GM12878 (cell line): ENCODE measurements around the gene NTRK3. TPM values are rescaled to one million over a fixed set of nuclear protein-coding genes. Genes with fewer than 3 reads are reported as not detected.
"Not testable (repeated sequence)": the region's sequence is repeated elsewhere in the genome, so short reads cannot be mapped to it uniquely, and the experiment has no call there.

Experiments
- ATAC-seq: fragments of 200-7000 bp; cut with Tn5 transposase; 3 replicates; pipeline ENCODE4 v1.9.1; 2020; ENCODE audit warnings: mild to moderate bottlenecking, moderate library complexity
- BruUV-seq: library from RNA; stranded (reverse); fragments of 400-500 nt; replicated peaks from 2 replicates; lab custom pipeline; 2021; lab: Mats Ljungman, UMichigan
- CTCF ChIA-PET: fragments of 300-600 bp; sonication (Branson Sonifier 250); formaldehyde crosslinking; extraction: SDS; loops from one replicate; lab custom pipeline; 2021; ENCODE audit warnings: inconsistent platforms; lab: Yijun Ruan, JAX
- POLR2A ChIA-PET: fragments of 350-600 bp; formaldehyde crosslinking; extraction: SDS; loops from one replicate; lab custom pipeline; 2021; ENCODE audit warnings: inconsistent platforms; lab: Charles Lee
- RAD21 ChIA-PET: fragments of 300-600 bp; sonication (Branson Sonifier 250); formaldehyde crosslinking; loops from one replicate; lab custom pipeline; 2023; ENCODE audit warnings: antibody characterized with exemption; ENCODE audit not compliant: unreplicated experiment; lab: Charles Lee
- SMC1A ChIA-PET: fragments of 300-600 bp; sonication (Branson Sonifier 250); formaldehyde crosslinking; loops from one replicate; lab custom pipeline; 2023; ENCODE audit not compliant: unreplicated experiment, uncharacterized antibody; lab: Charles Lee
- DNase-seq: peaks from one replicate; pipeline ENCODE4 v3.0.0-alpha.2; 2011; ENCODE audit warnings: low read depth, low spot score
- FAIRE-seq: peaks from 3 replicates; lab custom pipeline; 2011; peaks lifted over from hg19 to GRCh38; lab: Jason Lieb, UNC
- H2AFZ ChIP-seq: 2 replicates; pipeline ENCODE4 v1.6.0; 2011; ENCODE audit warnings: low read depth, low read length, control low read depth; ENCODE audit not compliant: control insufficient read depth
- H3K27ac ChIP-seq: 2 replicates; pipeline ENCODE4 v1.5.1; 2011; ENCODE audit warnings: control low read depth; ENCODE audit not compliant: control insufficient read depth, insufficient read depth
- H3K27me3 ChIP-seq, 2 experiments: replicated peaks in 1 of 2; 2 replicates each; pipeline versions ENCODE4 v1.6.0 to v1.6.1; 2011; ENCODE audit warnings: low read length in 1 of 2; ENCODE audit not compliant: control insufficient read depth in 2 of 2, insufficient read depth in 2 of 2
- H3K36me3 ChIP-seq, 2 experiments: 2 replicates each; pipeline ENCODE4 v1.5.1; 2011; ENCODE audit warnings: low read length in 1 of 2; ENCODE audit not compliant: control insufficient read depth in 2 of 2, insufficient read depth in 2 of 2
- H3K4me1 ChIP-seq: 2 replicates; pipeline ENCODE4 v1.6.1; 2011; ENCODE audit warnings: mild to moderate bottlenecking, low read length, moderate library complexity, mixed read lengths; ENCODE audit not compliant: control insufficient read depth, insufficient read depth
- H3K4me2 ChIP-seq: 2 replicates; pipeline ENCODE4 v1.6.0; 2011; ENCODE audit warnings: control low read depth; ENCODE audit not compliant: control insufficient read depth, insufficient read depth
- H3K4me3 ChIP-seq: fragments of 200-600 bp; sonication (generic); 2 replicates; pipeline ENCODE4 v1.5.1; 2016
- H3K79me2 ChIP-seq: 2 replicates; pipeline ENCODE4 v1.6.0; 2011; ENCODE audit warnings: low read length; ENCODE audit not compliant: control insufficient read depth, insufficient read depth
- H3K9ac ChIP-seq: 2 replicates; pipeline ENCODE4 v1.8.0; 2011; ENCODE audit warnings: low read length, control low read depth, mixed read lengths; ENCODE audit not compliant: control insufficient read depth, insufficient read depth
- H3K9me3 ChIP-seq: replicated peaks from 3 replicates; pipeline ENCODE4 v1.5.1; 2011; ENCODE audit warnings: mild to moderate bottlenecking, low read length; ENCODE audit not compliant: control insufficient read depth, insufficient read depth
- H4K20me1 ChIP-seq: 2 replicates; pipeline ENCODE4 v1.6.0; 2011; ENCODE audit not compliant: control insufficient read depth, insufficient read depth
- BCL3 ChIP-seq: IDR thresholded peaks from 2 replicates; pipeline ENCODE4 v1.6.1; 2011; ENCODE audit warnings: borderline replicate concordance, low read depth, mild to moderate bottlenecking, moderate library complexity, low read length; ENCODE audit not compliant: insufficient read depth, poor library complexity, severe bottlenecking
- BRCA1 ChIP-seq: IDR thresholded peaks from 2 replicates; pipeline ENCODE4 v1.6.1; 2011; ENCODE audit warnings: low read depth, low read length, improper control_type of control experiment
- EP300 ChIP-seq, 2 experiments: fragments of 150-350 bp in 1 of 2; IDR thresholded peaks; 2 replicates each; pipeline ENCODE4 v1.6.1; 2011 to 2012; ENCODE audit warnings: low read depth in 2 of 2, low read length in 2 of 2, borderline replicate concordance in 1 of 2, improper control_type of control experiment in 1 of 2, inconsistent platforms in 1 of 2; ENCODE audit not compliant: control insufficient read depth in 1 of 2
- GABPA ChIP-seq: IDR thresholded peaks from 2 replicates; pipeline ENCODE4 v1.6.1; 2014; ENCODE audit warnings: antibody characterized with exemption, low read depth, mild to moderate bottlenecking, inconsistent platforms
- KAT2A ChIP-seq: conservative IDR thresholded peaks from 2 replicates; pipeline ENCODE4 v1.6.1; 2011; ENCODE audit warnings: low read depth, low read length; ENCODE audit not compliant: control insufficient read depth
- KLF5 ChIP-seq: fragments of 450-650 bp; IDR thresholded peaks from 2 replicates; pipeline ENCODE4 v1.6.1; 2014; ENCODE audit warnings: mild to moderate bottlenecking; ENCODE audit not compliant: partially characterized antibody
- RAD21 ChIP-seq: IDR thresholded peaks from 2 replicates; pipeline ENCODE4 v1.6.1; 2011; ENCODE audit warnings: mild to moderate bottlenecking, low read depth, low read length, moderate library complexity; ENCODE audit not compliant: insufficient read depth
- REST ChIP-seq: IDR thresholded peaks from 2 replicates; pipeline ENCODE4 v1.6.1; 2012; ENCODE audit warnings: mild to moderate bottlenecking, low read depth, low read length
- TCF7 ChIP-seq: IDR thresholded peaks from 2 replicates; pipeline ENCODE4 v1.6.1; 2014; ENCODE audit warnings: antibody characterized with exemption, borderline replicate concordance
- ZBTB33 ChIP-seq: fragments of 450-650 bp; IDR thresholded peaks from 2 replicates; pipeline ENCODE4 v1.6.1; 2017; ENCODE audit warnings: mild to moderate bottlenecking
- WGBS: methylation state at CpG from one replicate; pipeline ENCODE4 v1.1.6; 2016; ENCODE audit warnings: low lambda C conversion rate; ENCODE audit not compliant: insufficient replicate concordance, insufficient coverage; ENCODE audit errors: missing lambda C conversion rate; 5-methylcytosine and 5-hydroxymethylcytosine counted together
- in situ Hi-C: fragments of 300-500 bp; cut with MboI; formaldehyde crosslinking; loops from 9 replicates; pipeline ENCODE4 v1.14.3; 2018; ENCODE audit warnings: mixed read lengths
- intact Hi-C: fragments of 100-400 bp; cut with micrococcal nuclease; formaldehyde crosslinking; loops from one replicate; pipeline ENCODE4 v1.14.2; 2022; ENCODE audit not compliant: unreplicated experiment
- polyA plus RNA-seq, 11 experiments: library from polyadenylated mRNA; depleted of rRNA in 4 of 11; unstranded in 6 of 11; stranded (reverse) in 5 of 11; fragments of >200 nt; fragmentation: Nextera tagmentation in 4 of 11; fragmentation: Illumina TruSeq in 1 of 11; extraction: Ambion mirVana in 4 of 11; extraction: Trizol in 1 of 11; gene quantifications; 1 replicate in 1 of 11; 2 replicates in 10 of 11; pipeline versions ENCODE4 v1.2.1 to v1.2.3, GENCODE V29; 2011 to 2016; ENCODE audit warnings: inconsistent platforms in 2 of 11, missing spikeins in 2 of 11, low read depth in 1 of 11
- total RNA-seq, 4 experiments: library from RNA; depleted of rRNA in 3 of 4; stranded (reverse); fragments of >200 nt in 3 of 4; fragmentation: Illumina TruSeq in 1 of 4; extraction: Trizol in 1 of 4; gene quantifications; 2 replicates each; pipeline versions ENCODE4 v1.2.1 to v1.2.3, GENCODE V29; 2013 to 2021

NTRK3 gene
- total and polyA plus RNA-seq, 10 of the 15 experiments (the other 5 are each of a cell fraction or from before 2014, with no cell fraction given), result not detected

GRCh38 chr15:88033421-88033820, 223.1 kb downstream of the NTRK3 start:
- CTCF ChIA-PET, ATAC-seq, H3K27me3 ChIP-seq, H3K4me2 ChIP-seq, H3K79me2 ChIP-seq, H2AFZ ChIP-seq, H3K27ac ChIP-seq, POLR2A ChIA-PET, RAD21 ChIA-PET, intact Hi-C loops, H3K36me3 ChIP-seq, H3K9ac ChIP-seq, in situ Hi-C loops, H3K4me3 ChIP-seq, H3K4me1 ChIP-seq, BruUV-seq, DNase-seq, SMC1A ChIA-PET, H4K20me1 ChIP-seq, FAIRE-seq, H3K9me3 ChIP-seq: not testable (repeated sequence)
- WGBS, result 18% methylated on average over 5 of the region's 5 CpGs

GRCh38 chr15:88032787-88033186, 223.8 kb downstream of the NTRK3 start:
- FAIRE-seq (no peak), ATAC-seq (no peak), DNase-seq (no peak)
- no peaks in the 10 kb centered on the region for H3K9me3 ChIP-seq
- H3K79me2 ChIP-seq, result no peaks in the 10 kb centered on the region
- intact Hi-C loops, result no loop called here
- H3K36me3 ChIP-seq, result no peaks in the 10 kb centered on the region
- no peak overlapping the region for H3K27ac ChIP-seq
- no peaks in the 10 kb centered on the region for H3K4me1 ChIP-seq
- ChIA-PET RAD21 (no interaction called here), SMC1A (no interaction called here), POLR2A (no interaction called here), CTCF (no interaction called here)
- in situ Hi-C loops, result no loop called here
- H3K27me3 ChIP-seq, result no peaks in the 10 kb centered on the region
- no peak overlapping the region for H3K4me2 ChIP-seq
- BruUV-seq, result no TSS peak
- no peaks in the 10 kb centered on the region; the same call in 1 of the 2 replicates for H4K20me1 ChIP-seq
- H2AFZ ChIP-seq, result no peak overlapping the region
- 47% methylated on average over 13 of the region's 13 CpGs for WGBS
- H3K4me3 ChIP-seq, result no peak overlapping the region
- no peak overlapping the region for H3K9ac ChIP-seq
- TF ChIP-seq BRCA1, result no peak
- no peak for TF ChIP-seq RAD21
- no peak for TF ChIP-seq KAT2A
- no peak for TF ChIP-seq GABPA
- no peak for TF ChIP-seq TCF7
- TF ChIP-seq EP300 (IDR thresholded peaks at IDR 0.05; ENCODE audit: borderline replicate concordance in 1 of 2, control insufficient read depth in 1 of 2, low read depth in 2 of 2, low read length in 2 of 2), result no peak
- TF ChIP-seq REST, result no peak
- TF ChIP-seq BCL3, result no peak
- TF ChIP-seq KLF5, result no peak
- TF ChIP-seq ZBTB33, result no peak
